ENCODE data around the gene SHISA5.
"Not testable (repeated sequence)": the region's sequence is repeated elsewhere in the genome, so short reads cannot be mapped to it uniquely, and the experiment has no call there.

Gene SHISA5

DNA sequence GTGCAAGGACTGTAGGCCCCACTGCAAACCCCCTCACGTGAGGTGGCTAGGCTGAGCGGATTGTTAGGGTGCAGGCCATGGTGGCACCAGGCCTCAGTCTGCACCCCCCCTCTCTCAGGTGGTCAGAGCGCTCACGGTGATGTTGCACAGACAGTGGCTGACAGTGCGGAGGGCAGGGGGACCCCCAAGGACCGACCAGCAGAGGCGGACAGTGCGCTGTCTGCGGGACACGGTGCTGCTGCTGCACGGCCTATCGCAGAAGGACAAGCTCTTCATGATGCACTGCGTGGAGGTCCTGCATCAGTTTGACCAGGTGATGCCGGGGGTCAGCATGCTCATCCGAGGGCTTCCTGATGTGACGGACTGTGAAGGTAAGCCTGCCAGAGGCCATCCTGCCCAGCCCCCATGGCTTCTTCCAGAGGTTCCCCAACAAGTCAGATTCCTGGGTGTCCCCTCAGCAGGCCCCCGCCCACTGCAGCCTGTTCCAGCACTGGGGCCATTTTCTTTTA is 39.2 kb downstream of the SHISA5 start:
- TF ChIP-seq GABPA (IDR thresholded peaks at IDR 0.05; ENCODE audit: low read depth) (no peak), POLR2AphosphoS5 (IDR thresholded peaks at IDR 0.05; ENCODE audit: low read depth) (no peak), SPI1 (IDR thresholded peaks at IDR 0.05; ENCODE audit: borderline replicate concordance, low read depth) (no peak)
- TF ChIP-seq, protein P1, sequence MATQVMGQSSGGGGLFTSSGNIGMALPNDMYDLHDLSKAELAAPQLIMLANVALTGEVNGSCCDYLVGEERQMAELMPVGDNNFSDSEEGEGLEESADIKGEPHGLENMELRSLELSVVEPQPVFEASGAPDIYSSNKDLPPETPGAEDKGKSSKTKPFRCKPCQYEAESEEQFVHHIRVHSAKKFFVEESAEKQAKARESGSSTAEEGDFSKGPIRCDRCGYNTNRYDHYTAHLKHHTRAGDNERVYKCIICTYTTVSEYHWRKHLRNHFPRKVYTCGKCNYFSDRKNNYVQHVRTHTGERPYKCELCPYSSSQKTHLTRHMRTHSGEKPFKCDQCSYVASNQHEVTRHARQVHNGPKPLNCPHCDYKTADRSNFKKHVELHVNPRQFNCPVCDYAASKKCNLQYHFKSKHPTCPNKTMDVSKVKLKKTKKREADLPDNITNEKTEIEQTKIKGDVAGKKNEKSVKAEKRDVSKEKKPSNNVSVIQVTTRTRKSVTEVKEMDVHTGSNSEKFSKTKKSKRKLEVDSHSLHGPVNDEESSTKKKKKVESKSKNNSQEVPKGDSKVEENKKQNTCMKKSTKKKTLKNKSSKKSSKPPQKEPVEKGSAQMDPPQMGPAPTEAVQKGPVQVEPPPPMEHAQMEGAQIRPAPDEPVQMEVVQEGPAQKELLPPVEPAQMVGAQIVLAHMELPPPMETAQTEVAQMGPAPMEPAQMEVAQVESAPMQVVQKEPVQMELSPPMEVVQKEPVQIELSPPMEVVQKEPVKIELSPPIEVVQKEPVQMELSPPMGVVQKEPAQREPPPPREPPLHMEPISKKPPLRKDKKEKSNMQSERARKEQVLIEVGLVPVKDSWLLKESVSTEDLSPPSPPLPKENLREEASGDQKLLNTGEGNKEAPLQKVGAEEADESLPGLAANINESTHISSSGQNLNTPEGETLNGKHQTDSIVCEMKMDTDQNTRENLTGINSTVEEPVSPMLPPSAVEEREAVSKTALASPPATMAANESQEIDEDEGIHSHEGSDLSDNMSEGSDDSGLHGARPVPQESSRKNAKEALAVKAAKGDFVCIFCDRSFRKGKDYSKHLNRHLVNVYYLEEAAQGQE (IDR thresholded peaks at IDR 0.05; ENCODE audit: insufficient replicate concordance, low read depth) = no peak
- TF ChIP-seq, protein P2, sequence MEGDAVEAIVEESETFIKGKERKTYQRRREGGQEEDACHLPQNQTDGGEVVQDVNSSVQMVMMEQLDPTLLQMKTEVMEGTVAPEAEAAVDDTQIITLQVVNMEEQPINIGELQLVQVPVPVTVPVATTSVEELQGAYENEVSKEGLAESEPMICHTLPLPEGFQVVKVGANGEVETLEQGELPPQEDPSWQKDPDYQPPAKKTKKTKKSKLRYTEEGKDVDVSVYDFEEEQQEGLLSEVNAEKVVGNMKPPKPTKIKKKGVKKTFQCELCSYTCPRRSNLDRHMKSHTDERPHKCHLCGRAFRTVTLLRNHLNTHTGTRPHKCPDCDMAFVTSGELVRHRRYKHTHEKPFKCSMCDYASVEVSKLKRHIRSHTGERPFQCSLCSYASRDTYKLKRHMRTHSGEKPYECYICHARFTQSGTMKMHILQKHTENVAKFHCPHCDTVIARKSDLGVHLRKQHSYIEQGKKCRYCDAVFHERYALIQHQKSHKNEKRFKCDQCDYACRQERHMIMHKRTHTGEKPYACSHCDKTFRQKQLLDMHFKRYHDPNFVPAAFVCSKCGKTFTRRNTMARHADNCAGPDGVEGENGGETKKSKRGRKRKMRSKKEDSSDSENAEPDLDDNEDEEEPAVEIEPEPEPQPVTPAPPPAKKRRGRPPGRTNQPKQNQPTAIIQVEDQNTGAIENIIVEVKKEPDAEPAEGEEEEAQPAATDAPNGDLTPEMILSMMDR (IDR thresholded peaks at IDR 0.05; ENCODE audit: insufficient read depth, low read length) = no peak
- no peak overlapping the region for H3K27ac ChIP-seq (replicated peaks)
- no peak overlapping the region for H3K4me3 ChIP-seq (replicated peaks; ENCODE audit: insufficient read depth, low read length)
- DNase-seq (ENCODE audit: low read depth in 1 of 2, low spot score in 1 of 2) = no peak
- H3K27me3 ChIP-seq (ENCODE audit: insufficient read depth, poor library complexity, severe bottlenecking) = no peaks in the 10 kb centered on the region

DNA sequence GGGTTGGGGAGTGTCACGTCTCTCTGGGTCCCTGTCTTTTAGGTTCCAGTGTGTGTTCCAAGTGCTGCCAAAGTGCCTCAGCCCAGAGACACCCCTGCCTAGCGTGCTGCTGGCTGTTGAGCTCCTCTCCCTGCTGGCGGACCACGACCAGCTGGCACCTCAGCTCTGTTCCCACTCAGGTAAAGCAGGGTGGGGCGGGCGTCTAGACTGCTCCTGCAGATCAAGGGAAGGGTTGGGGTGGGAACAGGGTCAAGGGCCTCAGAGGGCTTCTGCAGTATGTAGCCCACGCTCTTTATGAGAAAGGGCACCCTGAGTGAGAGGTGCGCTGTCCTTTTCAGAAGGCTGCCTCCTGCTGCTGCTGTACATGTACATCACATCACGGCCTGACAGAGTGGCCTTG is 40.3 kb downstream of the SHISA5 start:
- no peak for DNase-seq (ENCODE audit: low read depth in 1 of 2, low spot score in 1 of 2)
- TF ChIP-seq POLR2AphosphoS5 (IDR thresholded peaks at IDR 0.05; ENCODE audit: low read depth) (no peak), GABPA (IDR thresholded peaks at IDR 0.05; ENCODE audit: low read depth) (no peak), SPI1 (IDR thresholded peaks at IDR 0.05; ENCODE audit: borderline replicate concordance, low read depth) (no peak)
- TF ChIP-seq, protein P2 (IDR thresholded peaks at IDR 0.05; ENCODE audit: insufficient read depth, low read length) = no peak
- TF ChIP-seq, protein P1 (IDR thresholded peaks at IDR 0.05; ENCODE audit: insufficient replicate concordance, low read depth) = no peak
- no peak overlapping the region for H3K27ac ChIP-seq (replicated peaks)
- no peaks in the 10 kb centered on the region for H3K27me3 ChIP-seq (ENCODE audit: insufficient read depth, poor library complexity, severe bottlenecking)
- H3K4me3 ChIP-seq (replicated peaks; ENCODE audit: insufficient read depth, low read length) = no peak overlapping the region

DNA sequence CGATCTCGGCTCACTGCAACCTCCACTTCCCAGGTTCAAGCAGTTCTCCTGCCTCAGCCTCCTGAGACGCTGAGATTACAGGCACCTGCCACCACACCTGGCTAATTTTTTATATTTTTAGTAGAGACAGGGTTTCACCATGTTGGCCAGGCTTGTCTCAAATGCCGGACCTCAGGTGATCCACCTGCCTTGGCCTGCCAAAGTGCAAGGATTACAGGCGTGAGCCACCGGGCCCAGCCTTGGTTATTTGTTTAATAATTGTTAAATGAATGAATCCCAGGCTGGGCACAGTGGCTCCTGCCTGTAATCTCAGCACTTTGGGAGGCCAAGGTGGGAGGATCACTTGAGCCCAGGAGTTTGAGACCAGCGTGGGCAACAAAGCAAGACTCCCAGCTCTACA is 42.2 kb downstream of the SHISA5 start:
- not testable (repeated sequence) for DNase-seq (ENCODE audit: low read depth in 1 of 2, low spot score in 1 of 2); H3K27me3 ChIP-seq (ENCODE audit: insufficient read depth, poor library complexity, severe bottlenecking); H3K4me3 ChIP-seq (replicated peaks; ENCODE audit: insufficient read depth, low read length); H3K27ac ChIP-seq (replicated peaks)

DNA sequence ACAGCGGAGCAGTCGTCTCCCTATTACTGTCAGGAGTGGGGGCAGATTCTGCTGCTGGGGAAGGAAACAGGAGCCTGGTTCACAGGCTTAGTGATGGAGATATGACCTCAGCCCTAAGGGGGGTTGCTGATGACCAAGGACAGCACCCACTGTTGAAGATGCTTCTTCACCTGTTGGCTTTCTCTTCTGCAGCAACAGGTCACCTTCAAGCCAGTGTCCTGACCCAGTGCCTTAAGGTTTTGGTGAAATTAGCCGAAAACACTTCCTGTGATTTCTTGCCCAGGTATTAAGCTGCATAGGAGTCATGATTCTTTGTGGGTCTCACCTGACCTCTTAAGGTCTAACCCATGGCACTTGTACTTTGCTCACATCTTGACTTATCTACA is 43.5 kb downstream of the SHISA5 start:
- H3K4me3 ChIP-seq (replicated peaks; ENCODE audit: insufficient read depth, low read length) = no peak overlapping the region
- no peak for DNase-seq (ENCODE audit: low read depth in 1 of 2, low spot score in 1 of 2)
- H3K27ac ChIP-seq (replicated peaks) = no peak overlapping the region
- TF ChIP-seq, protein P1 (IDR thresholded peaks at IDR 0.05; ENCODE audit: insufficient replicate concordance, low read depth) = no peak
- TF ChIP-seq, protein P2 (IDR thresholded peaks at IDR 0.05; ENCODE audit: insufficient read depth, low read length) = no peak
- TF ChIP-seq GABPA (IDR thresholded peaks at IDR 0.05; ENCODE audit: low read depth) = no peak
- TF ChIP-seq SPI1 (IDR thresholded peaks at IDR 0.05; ENCODE audit: borderline replicate concordance, low read depth) = no peak
- no peak for TF ChIP-seq POLR2AphosphoS5 (IDR thresholded peaks at IDR 0.05; ENCODE audit: low read depth)
- no peaks in the 10 kb centered on the region for H3K27me3 ChIP-seq (ENCODE audit: insufficient read depth, poor library complexity, severe bottlenecking)
